Measurements from ENCODE around the gene NXPH3.
"Not testable (repeated sequence)": the region's sequence is repeated elsewhere in the genome, so short reads cannot be mapped to it uniquely, and the experiment has no call there.

The NXPH3 gene

DNA sequence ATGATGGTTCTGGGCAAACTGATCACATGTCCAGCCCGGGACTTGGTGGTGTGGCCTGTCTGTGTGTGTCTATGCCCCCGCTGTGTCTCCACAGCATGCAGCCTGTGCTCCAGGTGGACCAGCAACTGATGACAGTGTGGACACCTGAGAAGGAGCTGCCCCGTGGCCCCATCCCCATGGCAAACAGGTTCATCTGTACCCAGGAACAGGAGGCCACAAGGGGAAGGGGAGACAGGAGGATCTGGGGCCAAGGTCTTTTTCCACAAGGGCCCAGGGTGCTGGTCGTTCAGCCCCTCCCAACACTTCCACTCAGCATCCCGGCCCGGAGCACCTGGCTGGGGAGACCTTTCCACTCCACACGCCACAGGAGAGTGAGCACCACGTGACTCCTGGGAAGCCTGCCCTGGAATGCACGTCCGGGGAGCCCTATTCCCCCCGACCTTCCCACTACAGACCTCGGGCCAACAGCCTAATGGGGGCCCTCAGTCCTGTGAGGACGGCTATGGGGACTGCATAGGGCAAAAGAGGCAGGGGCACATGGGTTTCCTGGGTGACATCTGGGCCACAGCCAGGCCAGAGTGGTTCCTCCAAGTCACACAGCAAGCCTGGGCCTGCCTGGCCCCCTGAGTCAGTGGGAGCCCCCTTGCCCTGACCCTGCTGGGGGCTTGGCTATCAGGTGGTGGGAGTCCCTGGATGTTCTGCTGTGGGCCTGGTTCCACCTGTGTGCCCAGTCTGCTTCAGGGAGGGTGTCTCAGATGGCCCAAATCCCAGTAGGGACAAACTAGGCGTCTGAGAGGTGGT, 20.8 kb upstream of the NXPH3 start:
- no peak for DNase-seq

DNA sequence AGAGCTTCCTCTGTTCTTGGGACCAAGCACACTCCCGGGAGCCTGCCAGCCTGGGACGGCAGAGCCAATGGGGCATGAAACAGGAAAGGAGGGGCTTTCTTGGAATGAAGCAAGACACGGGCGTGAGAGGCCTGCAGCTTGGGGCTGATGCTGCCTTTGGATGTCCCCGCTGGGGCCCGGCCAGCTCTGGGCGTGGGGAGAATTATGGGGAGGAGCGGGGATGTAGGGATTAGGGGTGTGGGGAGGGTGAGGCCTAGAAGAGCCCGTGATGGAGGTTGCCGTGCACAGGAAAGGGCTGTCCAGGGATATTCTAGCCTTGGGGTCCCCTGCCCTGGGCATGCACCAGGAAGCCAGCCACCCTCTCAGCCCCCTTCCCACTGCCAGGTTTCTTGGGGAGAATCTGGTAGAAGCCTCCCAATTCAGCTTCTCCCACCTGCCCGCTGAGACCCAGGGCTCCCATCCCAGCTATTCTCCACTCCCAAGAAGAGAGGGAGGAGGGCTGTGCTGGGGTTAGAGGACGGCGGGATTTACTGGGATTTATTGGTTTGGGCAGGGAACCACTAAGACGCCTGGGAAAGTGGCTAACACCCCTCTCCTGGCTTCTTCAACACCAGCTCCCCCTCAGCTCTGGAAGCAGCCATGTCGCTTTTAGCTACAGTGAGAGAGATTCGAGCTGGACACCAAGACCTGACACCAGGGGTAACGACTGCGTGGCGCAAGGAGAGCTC, 20.0 kb upstream of the NXPH3 start:
- peak in 1 of 56 donors; percentile 7 for DNase-seq

DNA sequence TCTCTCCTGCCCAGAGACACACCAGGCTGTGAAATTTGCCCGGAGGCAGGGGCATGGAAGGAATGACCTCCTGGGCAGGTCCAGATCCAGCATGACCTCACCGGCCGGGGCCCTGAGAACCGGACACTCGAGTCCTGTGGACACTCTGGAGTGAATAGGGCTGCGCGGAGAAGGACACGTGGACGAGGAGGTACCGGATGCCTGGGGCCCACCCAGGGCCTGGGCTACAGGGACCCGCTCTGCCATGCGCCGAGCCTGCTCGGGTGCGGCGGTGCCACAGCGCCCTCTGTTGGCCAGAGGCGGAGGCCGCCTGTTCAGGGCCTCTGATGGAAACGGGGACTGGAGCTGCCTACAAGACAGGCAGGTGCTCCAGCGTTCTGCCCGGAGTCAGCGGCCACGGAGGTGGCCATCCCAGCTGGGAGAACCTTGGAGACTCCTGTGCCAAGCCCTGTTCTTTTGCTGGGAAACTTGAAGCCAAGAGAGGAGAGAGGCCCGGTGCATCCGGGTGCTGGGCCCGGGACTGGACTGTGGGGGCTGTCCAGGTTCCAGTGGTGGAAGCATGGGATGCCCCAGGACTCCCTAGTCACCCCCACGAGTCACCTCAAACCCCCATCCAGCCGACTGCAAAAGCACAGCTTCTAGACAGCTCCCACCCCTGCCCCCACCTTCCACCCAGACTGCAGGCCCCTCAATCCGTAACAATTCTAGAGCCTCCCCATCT, 19.3 kb upstream of the NXPH3 start:
- DNase-seq, result peak in 46 of 56 donors; percentile 17 to 83 (median 58)

DNA sequence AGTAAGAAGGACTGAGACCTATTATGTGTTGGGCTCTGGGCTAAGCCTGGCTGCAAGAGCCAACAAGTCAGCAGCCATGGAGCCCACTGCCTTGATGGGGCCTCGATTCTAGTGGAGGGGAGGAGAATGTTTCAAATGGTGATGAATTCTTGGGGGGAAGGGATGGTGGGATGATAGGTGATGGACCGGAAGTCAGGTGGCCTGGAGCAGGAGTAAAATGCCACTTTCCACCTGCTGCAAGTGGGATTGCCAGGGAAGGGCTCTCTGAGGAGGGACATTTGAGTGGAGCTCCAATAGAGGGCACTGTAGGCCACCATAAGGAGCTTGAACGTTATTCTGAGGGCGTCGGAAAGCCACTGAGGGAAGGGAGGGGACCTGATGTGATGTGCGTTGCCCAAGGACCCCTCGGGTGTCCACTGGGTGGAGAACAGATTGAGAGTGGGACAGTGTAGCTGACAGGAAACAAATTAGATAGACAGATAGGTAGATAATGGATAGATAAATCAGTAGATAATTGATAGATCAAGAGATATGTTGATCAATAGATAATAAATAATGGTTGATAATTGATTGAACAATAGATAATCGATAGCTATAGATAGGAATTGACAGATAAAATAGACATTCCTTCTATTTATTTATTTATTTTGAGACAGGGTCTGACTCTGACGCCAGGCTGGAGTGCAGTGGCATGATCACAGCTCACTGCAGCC, 18.2 kb upstream of the NXPH3 start:
- peak in 5 of 56 donors; percentile 6 to 23 (median 10) for DNase-seq

DNA sequence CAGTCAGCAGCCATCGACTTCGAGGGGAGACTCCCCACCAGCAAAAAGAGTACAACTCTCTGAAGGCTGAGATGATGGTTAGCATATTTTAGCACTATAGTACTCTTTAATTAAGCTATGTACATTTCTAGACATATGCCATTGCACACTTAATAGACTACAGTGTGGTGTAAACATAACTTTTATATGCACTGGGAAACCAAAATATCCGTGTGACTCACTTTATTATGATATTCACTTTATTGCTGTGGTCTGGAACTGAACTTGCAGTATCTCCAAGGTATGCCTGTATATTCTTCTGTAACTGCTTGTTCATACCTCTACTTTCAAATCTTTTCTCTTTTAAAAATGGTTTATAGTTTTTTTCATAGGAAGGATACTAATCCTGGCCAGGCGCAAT, 11.0 kb upstream of the NXPH3 start:
- no peak for DNase-seq

DNA sequence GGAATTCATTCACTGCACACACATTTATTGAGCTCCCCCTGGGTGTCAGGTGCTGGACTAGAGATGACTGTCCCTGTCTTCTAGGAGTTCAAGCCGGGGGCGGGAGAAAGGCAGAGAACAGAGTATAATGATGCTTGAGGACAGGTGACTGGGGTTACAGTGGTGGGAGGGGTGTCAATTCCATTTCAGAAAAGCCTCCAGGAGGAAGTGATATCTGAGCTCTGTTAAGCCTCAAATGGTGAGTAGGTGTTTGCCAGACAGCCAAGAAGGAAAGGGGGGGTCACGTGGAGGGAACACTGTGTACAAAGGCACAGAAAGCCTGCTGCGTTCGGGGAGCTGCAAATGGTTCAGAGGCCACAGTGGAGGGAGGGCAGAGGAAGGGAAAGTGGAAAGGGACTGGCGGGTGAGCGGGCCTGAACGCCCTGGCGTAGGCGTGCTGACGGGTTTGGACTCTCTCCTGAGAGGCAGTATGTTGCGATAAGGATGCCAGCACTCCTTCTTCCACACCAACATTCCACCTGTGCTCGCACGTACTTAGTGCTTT, 9.7 kb upstream of the NXPH3 start:
- DNase-seq, result peak in 26 of 56 donors; percentile 6 to 69 (median 30)

DNA sequence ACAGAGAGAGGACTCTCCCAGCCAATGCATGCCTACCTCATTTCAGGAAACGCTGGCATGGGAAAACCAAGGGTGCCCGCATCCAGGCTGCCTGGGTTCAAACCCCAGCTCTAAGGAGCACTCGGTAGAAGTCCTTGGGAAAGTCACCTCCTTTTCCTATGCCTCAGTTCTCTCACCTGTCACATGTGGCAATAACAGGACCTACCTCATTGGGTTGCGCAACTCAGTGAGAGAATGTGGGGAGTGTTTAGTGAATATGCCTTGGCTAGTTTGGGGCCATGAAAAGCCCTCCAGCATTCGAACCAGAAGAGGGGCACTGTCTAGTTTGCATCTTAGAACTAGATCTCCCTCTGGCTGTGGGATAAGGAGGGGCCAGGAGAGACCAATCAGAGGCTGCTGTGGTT, 9.0 kb upstream of the NXPH3 start:
- DNase-seq, result no peak

DNA sequence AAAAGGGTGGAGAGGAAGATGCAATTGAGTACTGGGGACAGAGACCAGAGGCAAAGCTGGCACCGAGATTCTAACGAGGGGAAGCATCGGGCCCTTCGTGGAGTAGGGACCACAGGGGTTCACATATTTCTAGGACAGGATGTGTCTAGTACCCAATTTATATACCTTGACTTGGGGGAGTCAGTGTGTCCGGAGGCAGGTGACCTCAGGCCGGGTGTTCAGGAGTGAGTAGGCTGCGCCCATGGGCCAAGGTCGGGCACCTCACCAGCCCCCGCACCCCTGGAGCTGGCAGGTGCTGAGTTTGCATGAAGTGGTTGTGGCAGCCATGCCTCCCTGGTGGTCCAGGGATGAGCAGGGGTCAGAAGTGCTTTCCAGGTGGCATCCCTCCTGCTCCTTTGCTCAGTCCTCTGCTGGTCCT, 8.6 kb upstream of the NXPH3 start:
- no peak for DNase-seq

DNA sequence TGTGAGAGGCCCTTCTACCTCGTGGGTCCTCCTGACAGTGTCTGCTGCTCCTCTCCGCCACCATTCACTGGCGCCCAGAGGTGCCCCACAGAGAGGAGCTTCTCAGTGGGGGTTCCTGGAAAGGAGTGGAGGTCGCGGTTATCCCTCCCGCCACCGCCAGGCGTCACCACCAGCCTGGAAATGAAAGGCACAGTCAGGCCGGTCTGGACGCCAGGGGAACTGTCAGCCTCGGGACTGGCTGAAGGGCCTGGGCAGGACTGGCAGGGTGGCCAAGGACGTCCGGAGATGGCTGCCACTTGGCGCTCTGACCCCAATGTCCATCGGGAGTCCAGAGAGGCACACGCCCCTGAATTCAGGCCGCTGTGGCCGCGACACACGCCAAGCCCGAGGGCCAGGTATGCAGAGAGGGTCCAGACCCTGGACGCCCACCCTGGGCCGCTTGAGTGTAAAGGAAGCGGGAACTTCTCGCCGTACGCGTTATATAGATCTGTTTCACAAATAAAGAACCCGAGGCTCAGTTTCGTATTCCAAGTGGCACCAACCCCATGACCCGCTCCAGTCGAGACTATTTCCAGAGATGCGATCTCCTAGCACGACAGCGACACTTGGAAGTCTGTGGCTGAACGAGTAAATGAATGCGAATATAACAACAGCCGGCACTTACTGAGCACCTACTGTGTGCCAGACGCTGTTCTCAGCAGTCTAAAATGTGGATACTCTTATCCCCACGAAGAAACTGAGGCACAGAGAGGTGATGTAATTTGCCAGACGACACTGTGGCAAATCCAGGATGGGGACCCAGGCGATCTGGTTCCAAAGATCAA, 7.6 kb upstream of the NXPH3 start:
- peak in 54 of 56 donors; percentile 27 to 90 (median 72) for DNase-seq

DNA sequence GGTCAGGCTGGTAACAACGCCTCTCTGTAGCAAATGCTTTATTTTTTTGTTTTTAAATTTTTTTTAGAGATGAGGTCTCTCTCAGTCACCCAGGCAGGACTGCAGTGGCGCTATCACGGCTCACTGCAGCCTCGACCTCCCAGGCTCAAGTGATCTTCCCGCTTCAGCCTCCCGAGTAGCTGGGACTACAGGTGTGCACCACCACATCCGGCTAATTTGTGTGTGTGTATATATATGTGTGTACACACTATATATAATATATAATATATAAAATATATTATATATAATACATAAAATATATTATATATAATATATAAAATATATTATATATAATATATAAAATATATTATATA, 7.0 kb upstream of the NXPH3 start:
- DNase-seq, result not testable (repeated sequence)

DNA sequence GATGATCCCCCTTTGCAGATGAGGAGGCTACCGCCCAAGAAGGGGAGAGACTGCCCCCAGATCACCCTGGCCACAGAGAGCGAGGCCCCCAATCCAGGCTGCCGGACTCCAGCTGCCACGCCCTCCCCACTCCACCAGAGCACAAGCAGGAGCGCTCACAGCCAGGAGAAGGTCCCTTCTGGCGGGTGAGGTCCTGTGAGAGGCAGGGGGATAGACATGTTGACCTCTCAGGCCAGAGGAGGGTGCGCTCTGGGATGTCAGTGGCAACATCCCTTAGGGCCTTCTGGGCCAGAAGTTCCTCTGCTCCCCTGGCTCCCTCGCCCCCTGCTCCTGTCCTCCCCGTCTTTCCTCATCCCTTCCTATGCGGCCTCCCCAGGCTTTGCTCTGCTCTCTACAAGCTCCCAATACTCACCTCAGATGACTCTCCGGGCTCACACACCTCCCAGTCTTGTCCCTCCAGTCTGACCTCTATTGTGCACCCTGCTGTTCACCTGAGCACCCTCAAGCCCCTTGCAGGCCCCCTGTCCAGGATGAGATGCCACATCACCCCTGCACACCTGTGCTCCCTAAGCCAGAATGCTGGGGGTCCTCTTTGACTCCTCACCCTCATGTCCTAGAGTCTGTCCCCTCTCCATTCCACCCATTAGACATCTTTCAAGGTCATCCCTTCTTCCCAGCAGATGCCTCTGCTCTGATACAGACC, 5.0 kb upstream of the NXPH3 start:
- no peak for DNase-seq

DNA sequence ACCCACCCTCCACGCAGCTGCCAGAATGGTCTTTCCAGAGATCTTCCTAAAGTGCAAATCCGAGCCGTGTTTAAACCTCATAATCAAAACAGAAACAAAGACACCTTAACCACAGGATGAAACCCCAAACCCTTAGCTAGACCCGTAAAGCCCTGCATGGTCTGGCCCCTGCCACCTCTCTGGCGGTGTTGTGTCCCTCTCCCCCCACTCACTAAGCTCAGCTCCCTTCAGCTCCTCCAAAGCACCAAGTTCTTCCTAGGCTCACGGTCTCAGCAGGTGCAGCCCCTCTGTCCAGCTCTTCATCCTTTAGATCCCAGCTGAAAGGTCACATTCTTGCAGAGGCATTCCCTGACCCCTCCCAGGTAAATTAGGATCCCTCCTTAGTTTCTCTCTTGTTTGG, 4.4 kb upstream of the NXPH3 start:
- DNase-seq, result no peak

DNA sequence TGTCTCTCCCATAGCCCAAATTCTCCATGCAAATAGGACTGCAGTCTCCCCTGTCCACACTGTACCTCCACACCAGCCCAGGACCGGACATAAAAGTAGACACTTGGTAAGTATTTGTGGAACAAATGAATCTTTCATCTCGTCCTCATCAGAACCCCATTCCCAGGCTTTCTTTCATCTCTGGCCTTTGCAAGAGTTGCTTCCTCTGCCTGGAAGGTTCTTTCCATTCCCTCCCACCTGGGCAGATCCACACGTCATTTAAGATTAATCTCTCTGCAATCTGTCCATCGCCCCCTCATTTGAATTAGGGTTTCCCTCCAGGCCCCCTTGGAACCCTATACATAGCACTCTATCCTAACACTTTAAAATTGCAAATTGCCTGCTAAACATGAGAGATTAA, 3.9 kb upstream of the NXPH3 start:
- DNase-seq, result no peak

DNA sequence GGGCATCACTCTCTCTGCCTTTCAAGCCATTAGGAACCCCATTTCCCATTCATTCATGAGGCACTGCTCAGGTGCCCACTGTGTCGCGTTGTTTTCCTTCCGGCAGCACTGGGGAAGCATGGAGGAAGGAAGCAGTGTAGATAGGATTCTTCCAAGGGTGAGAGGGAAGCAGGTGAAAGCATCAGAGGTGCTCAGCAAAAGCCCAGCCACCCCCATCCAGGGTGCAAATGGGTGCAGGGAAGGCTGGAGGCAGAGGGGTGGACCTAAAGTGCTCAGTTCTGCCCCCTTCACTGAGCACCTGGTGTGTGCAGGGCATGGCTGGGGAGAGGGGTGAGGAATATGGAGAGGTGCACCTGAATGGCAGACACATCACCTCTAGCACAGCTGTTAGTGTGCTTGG, 3.4 kb upstream of the NXPH3 start:
- no peak for DNase-seq

DNA sequence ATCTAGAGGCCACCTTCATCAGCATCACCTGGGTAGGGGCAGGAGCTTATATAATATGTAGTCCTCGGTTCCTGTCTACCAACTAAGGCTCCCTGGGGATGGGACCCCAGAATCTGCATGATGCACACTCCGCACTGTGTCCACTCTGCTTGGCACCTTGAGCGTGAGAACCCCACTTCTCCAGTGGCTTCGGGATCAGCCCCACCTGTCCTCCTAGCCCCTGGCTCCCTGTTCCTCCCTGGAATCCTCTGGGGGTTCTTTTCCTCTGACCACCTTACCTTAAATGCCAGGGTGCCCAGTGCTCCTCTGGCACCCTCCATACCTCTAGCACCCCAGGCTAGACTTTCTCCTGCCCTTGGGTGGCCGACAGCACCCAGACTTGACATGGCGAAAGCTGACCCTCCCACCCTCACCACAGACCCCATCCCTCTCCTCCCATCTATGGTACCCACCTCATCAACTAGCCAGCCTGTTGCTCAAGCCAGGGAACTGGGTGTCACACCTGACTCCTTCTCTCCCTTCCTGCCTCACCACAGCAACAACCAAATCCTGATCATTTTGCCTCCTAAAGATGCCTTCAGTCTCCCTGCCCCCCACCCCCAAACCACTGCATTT, 2.8 kb upstream of the NXPH3 start:
- DNase-seq, result no peak

DNA sequence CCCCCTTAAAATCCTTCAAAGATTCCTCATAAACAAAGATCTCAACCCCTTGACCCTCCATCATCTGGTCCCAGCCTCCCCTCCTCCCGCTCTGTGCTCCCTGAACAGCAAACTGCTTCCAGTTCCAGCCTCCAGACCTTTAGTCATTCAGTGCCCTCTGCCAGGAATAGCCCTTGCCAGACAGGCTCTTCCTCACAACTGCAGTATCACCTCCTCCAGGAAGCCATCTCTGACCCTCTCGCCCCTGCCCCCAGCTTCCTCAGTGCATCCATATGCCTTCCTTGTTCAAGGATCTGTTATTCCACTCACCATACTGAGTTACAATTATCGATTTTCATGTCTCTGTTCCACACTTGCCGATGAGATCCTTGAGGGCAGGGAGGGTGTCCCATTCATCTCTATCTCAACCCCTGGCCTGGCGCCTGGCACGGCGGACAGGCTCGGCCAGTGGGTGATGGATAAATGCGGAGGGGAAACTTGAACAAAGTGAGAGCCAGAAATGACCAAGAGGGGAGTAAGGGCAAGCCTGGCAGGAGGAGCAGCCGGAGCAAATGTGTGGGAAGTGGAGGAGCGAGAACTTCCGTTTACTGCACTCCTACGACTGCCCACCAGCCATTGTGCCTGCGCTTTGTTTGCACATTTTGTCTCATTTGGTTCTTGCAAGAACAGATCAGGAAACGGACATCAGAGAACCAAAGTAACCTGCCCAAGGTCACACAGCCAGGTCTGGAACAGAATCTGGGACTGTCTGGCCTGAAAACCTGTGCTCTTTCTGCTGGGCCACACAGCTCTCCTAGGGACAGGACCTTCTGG, 2.0 kb upstream of the NXPH3 start:
- no peak for DNase-seq

DNA sequence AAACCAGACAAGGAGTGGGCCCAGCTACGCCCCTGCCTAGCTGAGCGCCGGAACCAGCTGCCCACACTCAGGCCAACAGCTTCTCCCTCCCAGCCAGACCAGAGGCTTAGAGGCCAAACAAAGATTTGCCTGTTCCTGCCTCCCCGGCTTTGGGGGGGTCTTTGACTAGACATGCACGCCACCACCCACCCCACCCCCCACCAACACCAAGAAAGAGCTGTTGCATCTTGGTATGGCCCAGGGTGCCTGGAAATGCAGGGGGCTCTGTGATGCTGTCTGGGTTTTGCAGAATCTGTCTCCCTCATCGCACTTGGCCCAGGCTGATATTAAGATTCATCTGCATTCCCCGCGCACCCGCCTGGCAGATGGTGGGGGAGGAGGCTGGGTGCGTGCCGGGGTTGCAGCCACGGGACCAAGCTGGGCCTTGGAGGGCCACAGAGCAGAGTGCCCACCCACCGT, 1.3 kb upstream of the NXPH3 start:
- DNase-seq, result peak in 30 of 56 donors; percentile 13 to 64 (median 35)

Measured in nucleus accumbens (tissue), 56 donors.